ENCODE measurements around the gene MAMLD1. TPM values are rescaled to one million over a fixed set of nuclear protein-coding genes. Genes with fewer than 3 reads are reported as not detected.

The MAMLD1 gene
- under 1 TPM; 0.48 to 0.91 TPM for total RNA-seq

DNA sequence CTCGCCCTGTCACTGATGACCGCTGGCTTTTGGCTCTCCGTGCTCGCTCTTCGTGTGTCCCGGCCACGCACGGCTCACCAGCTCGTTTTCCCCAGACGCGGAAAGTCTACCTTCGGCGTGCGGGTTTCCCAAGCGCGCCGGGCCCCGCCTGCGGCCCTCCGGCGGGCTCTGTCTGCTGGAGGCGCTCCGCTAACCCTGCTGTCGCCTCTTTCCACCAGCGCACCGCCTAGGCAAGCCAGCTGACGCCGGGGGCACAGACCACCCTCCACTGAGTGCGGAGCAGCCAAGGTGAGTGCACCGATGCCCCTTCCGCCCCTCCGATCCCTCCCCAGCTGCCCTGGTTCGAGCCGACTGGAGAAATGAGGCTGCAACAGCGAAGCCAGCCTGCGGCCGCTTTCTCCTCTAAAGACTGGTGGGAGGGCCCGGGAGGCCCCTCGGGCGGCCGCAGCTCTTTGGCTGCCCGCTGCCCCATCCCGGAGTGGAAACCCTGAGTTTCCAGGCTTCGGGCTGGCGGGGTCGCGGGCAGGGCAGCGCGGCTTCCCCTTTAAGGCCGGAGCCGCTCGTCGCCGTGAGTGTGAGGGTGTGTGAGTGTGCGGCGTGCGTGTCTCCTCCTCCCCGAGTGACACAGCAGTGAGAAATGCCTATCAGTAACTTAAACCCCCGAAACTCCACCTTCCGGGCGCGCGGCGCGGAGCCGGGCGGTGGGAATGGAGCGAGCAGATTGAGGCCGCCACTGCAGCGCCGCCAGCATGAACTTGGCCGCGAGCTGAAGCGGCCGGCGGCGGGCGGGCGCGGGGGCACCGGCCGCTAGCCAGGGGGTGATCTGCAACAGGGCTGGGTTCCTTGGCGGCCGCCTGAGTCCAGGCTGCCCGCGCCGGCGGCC is at the start of gene MAMLD1:
MAMLD1 (plus strand) TSS at position 719 of the 883 bp plus-strand sequence. CDS start 82,200 bp downstream, outside the sequence.
- Mint-ChIP-seq H3K27ac (no peak within 1 kb of the TSS), H3K9me3 (no peaks in the 10 kb centered on the region)

GRCh38 chrX:150313514-150313913 is 49.6 kb upstream of the MAMLD1 start:
- Mint-ChIP-seq H3K4me3 (no peak overlapping the region), H3K36me3 (no peaks in the 10 kb centered on the region), H3K27me3 (no peaks in the 10 kb centered on the region), H3K4me1 (no peaks in the 10 kb centered on the region), H3K9me3 (no peaks in the 10 kb centered on the region), H3K27ac (no peak overlapping the region)
- no peak for DNase-seq

More for the DNA sequence above, at the start of gene MAMLD1:
- peak within 1 kb of the TSS; percentile 78 for H3K4me3 Mint-ChIP-seq
- H3K4me1 Mint-ChIP-seq = peaks cover 18% of the 10 kb centered on the region
- DNase-seq = peak; percentile 61
- H3K36me3 Mint-ChIP-seq = no peaks in the 10 kb centered on the region
- H3K27me3 Mint-ChIP-seq = peaks cover 30% of the 10 kb centered on the region

- Mint-ChIP-seq H3K36me3 (no peaks in the 10 kb centered on the region), H3K27ac (no peak overlapping the region), H3K4me3 (no peak overlapping the region), H3K4me1 (no peaks in the 10 kb centered on the region), H3K27me3 (no peaks in the 10 kb centered on the region), H3K9me3 (no peaks in the 10 kb centered on the region)
- DNase-seq = no peak
Observed at GRCh38 chrX:150314186-150314585, 48.9 kb upstream of the MAMLD1 start.

DNA sequence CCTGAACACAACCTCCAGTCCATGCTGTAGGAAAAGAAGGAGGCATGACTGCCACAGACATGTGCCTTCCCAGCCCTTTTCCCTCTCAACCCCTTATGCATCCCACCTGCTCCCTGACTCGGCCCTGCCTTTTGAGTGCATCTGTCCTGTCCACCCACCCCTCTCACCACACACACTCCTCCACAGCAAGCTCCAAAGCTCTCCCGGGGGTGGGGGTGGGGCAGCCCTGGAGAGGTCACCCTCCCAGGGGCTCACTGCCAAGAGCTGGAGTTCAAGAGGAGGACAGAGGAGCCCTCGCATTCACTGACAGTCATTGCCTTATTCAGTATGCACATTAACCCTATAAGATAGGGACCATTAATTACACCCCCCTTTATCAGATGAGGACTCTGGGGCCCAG is 46.6 kb upstream of the MAMLD1 start:
- no peaks in the 10 kb centered on the region for H3K36me3 Mint-ChIP-seq
- H3K4me1 Mint-ChIP-seq = no peaks in the 10 kb centered on the region
- no peaks in the 10 kb centered on the region for H3K27me3 Mint-ChIP-seq
- no peaks in the 10 kb centered on the region for H3K9me3 Mint-ChIP-seq
- H3K4me3 Mint-ChIP-seq = no peak overlapping the region
- no peak for DNase-seq
- no peak overlapping the region for H3K27ac Mint-ChIP-seq

DNA sequence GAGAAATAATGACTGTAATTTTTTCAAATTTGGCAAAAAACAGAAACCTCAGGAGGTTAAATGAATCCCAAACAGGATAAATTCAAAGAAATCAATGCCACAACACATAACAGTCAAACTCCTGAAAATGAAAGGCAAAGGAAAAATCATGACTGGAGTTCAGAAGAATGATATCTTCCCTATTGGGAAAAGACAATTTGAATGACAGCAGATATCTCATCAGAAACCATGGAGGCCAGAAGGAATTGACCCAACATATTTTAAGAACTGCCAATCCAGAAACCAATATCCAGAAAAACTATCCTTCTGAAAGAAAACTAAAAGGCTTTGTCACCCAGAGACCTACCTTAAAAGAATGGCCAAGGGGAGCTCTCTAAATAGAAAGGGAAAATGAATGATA is 40.1 kb upstream of the MAMLD1 start:
- no peaks in the 10 kb centered on the region for H3K27me3 Mint-ChIP-seq
- no peak overlapping the region for H3K27ac Mint-ChIP-seq
- H3K4me1 Mint-ChIP-seq = no peaks in the 10 kb centered on the region
- H3K4me3 Mint-ChIP-seq = no peak overlapping the region
- no peak for DNase-seq
- H3K9me3 Mint-ChIP-seq = peaks cover 12% of the 10 kb centered on the region
- no peaks in the 10 kb centered on the region for H3K36me3 Mint-ChIP-seq

- Mint-ChIP-seq H3K9me3 (peaks cover 12% of the 10 kb centered on the region), H3K27me3 (no peaks in the 10 kb centered on the region), H3K36me3 (no peaks in the 10 kb centered on the region), H3K4me3 (no peak overlapping the region), H3K4me1 (no peaks in the 10 kb centered on the region), H3K27ac (no peak overlapping the region)
- no peak for DNase-seq
Observed at GRCh38 chrX:150324035-150324728, 38.9 kb upstream of the MAMLD1 start.

DNA sequence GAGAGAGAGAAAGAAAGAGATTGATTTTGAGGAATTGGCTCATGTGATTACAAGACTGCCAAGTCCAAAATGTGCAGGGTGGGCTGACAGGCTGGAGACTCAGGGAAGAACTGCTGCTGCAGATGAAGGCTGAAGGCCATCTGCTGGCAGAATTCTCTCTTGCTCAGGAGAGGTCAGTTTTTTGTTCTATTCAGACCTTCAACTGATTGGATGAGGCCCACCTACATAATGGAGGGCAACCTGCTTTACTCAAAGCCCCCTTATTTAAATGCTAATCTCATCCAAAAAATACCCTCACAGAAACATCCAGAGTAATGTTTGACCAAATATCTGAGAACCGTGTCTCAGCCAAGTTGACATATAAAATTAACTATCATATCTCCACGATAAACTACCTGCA is 38.2 kb upstream of the MAMLD1 start:
- Mint-ChIP-seq H3K9me3 (peaks cover 12% of the 10 kb centered on the region), H3K4me1 (no peaks in the 10 kb centered on the region), H3K27me3 (no peaks in the 10 kb centered on the region), H3K36me3 (no peaks in the 10 kb centered on the region), H3K27ac (no peak overlapping the region), H3K4me3 (no peak overlapping the region)
- DNase-seq = no peak

GRCh38 chrX:150326541-150327247 is 36.4 kb upstream of the MAMLD1 start:
- Mint-ChIP-seq H3K4me1 (no peaks in the 10 kb centered on the region), H3K4me3 (no peak overlapping the region)

DNA sequence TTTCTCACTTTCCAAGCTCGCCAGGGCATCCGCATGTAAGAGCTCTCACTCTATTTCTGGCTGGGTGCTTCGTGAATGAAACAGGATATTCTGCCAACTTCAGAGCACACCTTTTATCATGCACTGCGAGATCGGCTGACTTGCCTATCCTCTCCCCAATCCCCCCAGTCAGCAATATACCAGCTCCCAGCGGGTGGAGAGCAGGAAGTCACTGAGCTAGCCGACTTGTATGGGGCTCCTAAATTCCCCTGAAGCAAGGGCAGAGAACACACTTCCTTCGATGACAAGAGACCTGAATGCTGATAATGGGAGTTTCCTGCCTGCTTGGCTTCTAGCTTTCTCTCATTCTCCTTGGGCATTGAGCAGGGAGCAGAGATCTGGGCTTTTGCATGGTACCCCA is 33.8 kb upstream of the MAMLD1 start:
- Mint-ChIP-seq H3K27me3 (no peaks in the 10 kb centered on the region), H3K9me3 (no peaks in the 10 kb centered on the region), H3K4me3 (no peak overlapping the region), H3K4me1 (peaks cover 3% of the 10 kb centered on the region), H3K36me3 (no peaks in the 10 kb centered on the region), H3K27ac (no peak overlapping the region)
- no peak for DNase-seq

More at GRCh38 chrX:150326541-150327247, 36.4 kb upstream of the MAMLD1 start:
- Mint-ChIP-seq H3K9me3 (peaks cover 12% of the 10 kb centered on the region), H3K27me3 (no peaks in the 10 kb centered on the region), H3K36me3 (no peaks in the 10 kb centered on the region), H3K27ac (no peak overlapping the region)
- no peak for DNase-seq

DNA sequence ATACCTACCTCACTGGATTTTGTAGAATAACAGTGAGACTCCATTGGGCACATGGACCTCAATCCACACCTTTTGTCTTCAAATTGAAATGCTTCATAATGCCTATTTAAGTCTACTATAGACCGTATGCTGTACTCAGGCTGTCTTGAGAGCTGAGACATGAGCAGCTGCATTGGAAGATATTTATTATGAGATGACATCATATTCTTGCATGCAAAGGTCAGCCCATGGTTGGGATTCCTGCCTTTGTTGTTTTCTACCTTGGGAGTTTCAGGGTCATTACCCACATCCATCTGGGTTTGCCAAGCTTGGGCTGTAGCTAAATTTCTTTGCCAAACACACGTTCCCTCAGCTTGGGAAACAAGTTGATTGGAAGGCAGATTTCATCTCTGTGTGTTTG is 33.2 kb upstream of the MAMLD1 start:
- H3K4me3 Mint-ChIP-seq = no peak overlapping the region
- no peak for DNase-seq
- H3K9me3 Mint-ChIP-seq = no peaks in the 10 kb centered on the region
- H3K36me3 Mint-ChIP-seq = no peaks in the 10 kb centered on the region
- H3K27ac Mint-ChIP-seq = no peak overlapping the region
- peaks cover 3% of the 10 kb centered on the region for H3K4me1 Mint-ChIP-seq
- no peaks in the 10 kb centered on the region for H3K27me3 Mint-ChIP-seq

DNA sequence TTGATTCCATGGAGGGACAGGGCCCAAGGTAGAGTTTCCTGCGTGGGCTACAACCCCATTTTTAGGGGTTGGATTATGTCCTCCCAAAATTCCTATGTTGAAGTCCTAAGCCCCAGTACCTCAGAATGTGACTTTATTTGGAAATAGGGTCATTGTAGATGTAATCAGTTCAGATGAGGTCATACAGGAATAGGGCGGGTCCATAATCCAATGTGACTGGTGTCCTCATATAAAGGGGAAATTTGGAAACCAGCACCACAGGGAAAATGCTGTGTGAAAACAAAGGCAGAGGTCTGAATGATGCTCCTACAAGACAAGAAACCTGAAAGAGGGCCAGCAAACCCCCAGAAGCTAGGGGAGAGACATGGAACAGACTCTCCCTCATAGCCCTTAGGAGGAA is 31.1 kb upstream of the MAMLD1 start:
- Mint-ChIP-seq H3K36me3 (no peaks in the 10 kb centered on the region), H3K27me3 (no peaks in the 10 kb centered on the region), H3K4me3 (no peak overlapping the region), H3K9me3 (no peaks in the 10 kb centered on the region), H3K4me1 (peaks cover 3% of the 10 kb centered on the region), H3K27ac (no peak overlapping the region)
- DNase-seq = no peak

- H3K9me3 Mint-ChIP-seq = no peaks in the 10 kb centered on the region
- no peak for DNase-seq
- peaks cover 3% of the 10 kb centered on the region for H3K4me1 Mint-ChIP-seq
- no peaks in the 10 kb centered on the region for H3K27me3 Mint-ChIP-seq
- no peaks in the 10 kb centered on the region for H3K36me3 Mint-ChIP-seq
- no peak overlapping the region for H3K27ac Mint-ChIP-seq
- H3K4me3 Mint-ChIP-seq = no peak overlapping the region
Observed at GRCh38 chrX:150334100-150334499, 29.0 kb upstream of the MAMLD1 start.

DNA sequence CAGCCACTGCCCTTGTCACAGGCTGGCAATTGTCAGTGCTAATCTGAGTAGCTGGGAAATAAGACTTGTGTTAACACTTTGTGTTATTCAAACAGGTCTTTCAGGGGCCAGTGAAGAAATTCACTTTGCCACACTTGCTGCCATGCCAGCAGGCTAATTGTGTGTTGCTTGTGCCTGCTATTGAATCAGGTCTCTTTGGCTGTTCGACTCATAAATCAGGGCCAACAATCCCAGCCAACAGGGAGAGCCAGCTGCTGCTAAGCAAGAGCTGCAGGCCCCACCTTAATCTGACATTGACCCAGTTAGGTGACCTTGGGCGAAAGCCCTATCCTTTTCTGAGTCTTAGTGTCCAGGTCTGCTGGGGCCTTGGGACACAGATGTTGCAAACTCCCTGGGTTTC is 28.1 kb upstream of the MAMLD1 start:
- H3K4me3 Mint-ChIP-seq = no peak overlapping the region
- no peaks in the 10 kb centered on the region for H3K9me3 Mint-ChIP-seq
- no peaks in the 10 kb centered on the region for H3K27me3 Mint-ChIP-seq
- H3K36me3 Mint-ChIP-seq = no peaks in the 10 kb centered on the region
- peaks cover 3% of the 10 kb centered on the region for H3K4me1 Mint-ChIP-seq
- H3K27ac Mint-ChIP-seq = no peak overlapping the region
- DNase-seq = no peak

DNA sequence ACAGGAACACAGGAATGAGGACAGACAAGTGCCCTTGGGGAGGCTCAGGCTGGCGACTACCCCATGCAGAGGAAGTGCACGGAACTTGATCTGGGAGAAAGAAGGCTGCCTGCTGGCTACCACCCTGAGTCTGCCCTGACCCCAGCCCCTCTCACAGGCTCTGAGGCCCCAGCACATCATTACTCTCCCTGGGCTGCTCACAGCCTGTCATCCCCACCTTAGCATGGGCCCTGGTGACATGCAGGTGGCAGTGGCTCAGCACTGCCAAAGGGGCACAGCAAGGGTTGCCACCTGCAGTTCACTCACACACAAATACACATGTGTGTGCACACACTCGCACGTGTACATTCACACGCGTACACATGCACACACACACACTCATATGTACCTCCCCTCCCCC is 26.1 kb upstream of the MAMLD1 start:
- Mint-ChIP-seq H3K27me3 (no peaks in the 10 kb centered on the region), H3K36me3 (no peaks in the 10 kb centered on the region), H3K4me1 (peaks cover 3% of the 10 kb centered on the region), H3K27ac (no peak overlapping the region), H3K4me3 (no peak overlapping the region), H3K9me3 (no peaks in the 10 kb centered on the region)
- no peak for DNase-seq

- no peak for DNase-seq
- Mint-ChIP-seq H3K27me3 (no peaks in the 10 kb centered on the region), H3K4me3 (no peak overlapping the region), H3K27ac (no peak overlapping the region), H3K4me1 (peaks cover 3% of the 10 kb centered on the region), H3K36me3 (no peaks in the 10 kb centered on the region), H3K9me3 (no peaks in the 10 kb centered on the region)
Observed at GRCh38 chrX:150337536-150337935, 25.6 kb upstream of the MAMLD1 start.

All from activated naive CD8-positive, alpha-beta T cell treated with anti-CD3 and anti-CD28 coated beads for 36 hours (primary cell).